HG03469 (cell line): Measurements from ENCODE around the gene WDR90.

Experiments used
- ATAC-seq: cut with Tn5 transposase; IDR thresholded peaks from one replicate; pipeline ENCODE4 v1.9.1; 2021; ENCODE audit warnings: mild to moderate bottlenecking, moderate library complexity, moderate number of reproducible peaks; ENCODE audit not compliant: unreplicated experiment

The WDR90 gene

DNA sequence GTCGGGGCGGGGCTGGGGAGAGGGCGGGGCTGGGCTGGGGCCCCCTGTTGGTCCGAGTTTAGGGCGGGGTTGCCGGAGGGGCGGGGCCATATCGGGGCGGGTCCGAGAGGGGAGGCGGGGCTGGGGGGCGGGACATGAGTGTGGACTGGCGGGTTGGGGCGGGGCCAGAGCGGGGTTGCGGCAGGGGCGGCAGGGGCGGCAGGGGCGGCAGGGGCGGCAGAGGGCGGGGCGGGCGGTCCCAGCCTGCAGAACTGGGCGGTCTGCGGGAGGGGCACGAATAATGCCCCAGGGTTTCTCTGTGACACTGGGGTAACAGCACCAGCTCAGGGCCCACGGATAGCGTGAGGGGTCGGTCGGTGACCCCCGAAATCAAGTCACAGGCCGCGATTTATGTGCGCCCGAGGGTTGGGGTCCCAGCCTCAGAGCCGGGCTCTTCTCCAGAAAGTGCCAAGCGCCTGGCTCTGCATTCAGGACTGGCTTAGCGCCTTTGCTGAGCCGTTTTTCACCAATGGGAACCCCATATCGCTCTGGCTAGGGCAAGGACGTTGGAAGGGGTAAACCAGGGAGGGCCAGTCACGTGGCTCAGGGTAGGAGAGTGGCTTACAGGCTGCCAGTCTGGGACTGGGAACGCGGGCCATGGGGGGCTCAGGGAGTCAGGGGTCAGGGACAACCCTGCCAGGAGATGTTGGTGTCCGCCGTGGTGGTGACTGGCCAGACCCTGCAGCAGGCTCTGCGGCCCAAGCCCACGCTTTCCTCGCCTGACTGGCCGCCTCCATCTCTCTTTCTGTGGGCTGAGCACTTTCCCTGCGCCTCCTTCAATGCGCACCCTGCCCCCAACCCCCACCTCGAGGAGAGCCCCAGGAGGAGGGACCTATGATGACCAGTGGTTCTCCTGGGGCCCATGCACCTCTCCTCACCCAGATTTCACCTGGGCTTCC lies 11.8 kb upstream of the WDR90 start:
- no peak for ATAC-seq

DNA sequence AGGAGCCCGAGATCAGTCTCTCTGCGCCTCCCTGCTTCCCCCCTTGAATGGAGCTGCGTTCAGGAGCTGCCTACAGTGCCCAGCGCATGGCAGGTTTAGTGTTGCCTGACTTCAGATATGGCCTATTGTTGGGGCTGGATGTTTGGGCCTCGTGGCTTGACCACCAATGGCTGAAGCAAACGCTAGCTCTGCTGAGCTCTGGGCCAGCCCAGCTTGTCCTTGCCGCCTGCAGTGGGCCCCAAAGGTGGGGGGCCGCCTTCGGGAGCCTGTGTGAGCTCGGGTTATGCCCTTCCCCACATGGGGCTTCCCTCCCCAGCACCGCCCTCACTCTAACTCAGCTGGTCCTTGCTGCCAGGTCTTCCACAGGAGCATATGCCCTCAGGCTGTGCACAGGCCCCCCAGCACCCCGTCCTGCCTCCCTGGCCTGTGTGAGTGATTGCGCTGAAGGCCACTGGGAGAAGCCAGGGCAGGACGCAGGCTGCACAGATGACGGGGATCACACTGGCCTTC lies 11.1 kb upstream of the WDR90 start:
- no peak for ATAC-seq

DNA sequence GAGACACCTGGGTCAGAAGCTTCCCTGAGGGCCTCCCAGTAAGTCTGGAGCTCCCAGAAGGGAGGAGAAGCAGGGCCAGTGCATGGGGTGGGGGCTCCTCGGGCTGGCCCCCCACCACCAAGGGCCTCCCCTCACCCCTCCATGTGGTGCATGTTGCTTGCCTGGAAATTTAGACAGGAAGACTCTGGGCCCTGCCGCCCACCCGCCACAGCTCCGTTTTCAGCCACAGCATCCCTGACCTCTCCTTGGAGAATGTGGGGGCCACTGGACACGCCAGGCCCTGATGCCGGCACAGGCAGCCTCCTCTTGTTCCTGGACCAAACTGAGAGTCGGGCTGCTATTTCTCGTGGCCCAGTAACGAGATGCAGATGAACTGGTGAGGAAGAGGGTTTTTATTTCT lies 10.3 kb upstream of the WDR90 start:
- ATAC-seq = no peak

DNA sequence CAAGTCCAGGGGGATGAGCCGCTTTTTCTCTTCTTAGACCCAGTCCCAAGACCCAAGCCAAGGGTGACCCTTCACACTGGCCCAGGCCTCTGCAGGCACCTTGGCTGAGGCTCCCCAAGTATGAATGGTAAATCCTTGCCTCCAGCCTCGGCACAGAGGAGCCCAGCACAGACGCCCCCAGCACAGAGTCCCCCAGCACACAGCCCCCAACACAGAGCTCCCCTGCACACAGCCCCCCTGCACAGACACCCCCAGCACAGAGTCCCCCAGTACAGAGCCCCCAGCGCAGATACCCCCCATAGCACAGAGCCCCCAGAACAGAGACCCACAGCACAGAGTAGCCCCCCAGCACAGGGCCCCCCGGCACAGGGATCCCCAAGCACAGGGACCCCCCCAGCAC lies 8.6 kb upstream of the WDR90 start:
- no peak for ATAC-seq

GRCh38 chr16:641326-642188 lies 7.6 kb upstream of the WDR90 start, which contains the start of gene MCRIP2:
Gene MCRIP2 (plus strand): TSS chr16:641828. CDS start chr16:641992, 164 bp downstream.
- ATAC-seq = peak; percentile 32

DNA sequence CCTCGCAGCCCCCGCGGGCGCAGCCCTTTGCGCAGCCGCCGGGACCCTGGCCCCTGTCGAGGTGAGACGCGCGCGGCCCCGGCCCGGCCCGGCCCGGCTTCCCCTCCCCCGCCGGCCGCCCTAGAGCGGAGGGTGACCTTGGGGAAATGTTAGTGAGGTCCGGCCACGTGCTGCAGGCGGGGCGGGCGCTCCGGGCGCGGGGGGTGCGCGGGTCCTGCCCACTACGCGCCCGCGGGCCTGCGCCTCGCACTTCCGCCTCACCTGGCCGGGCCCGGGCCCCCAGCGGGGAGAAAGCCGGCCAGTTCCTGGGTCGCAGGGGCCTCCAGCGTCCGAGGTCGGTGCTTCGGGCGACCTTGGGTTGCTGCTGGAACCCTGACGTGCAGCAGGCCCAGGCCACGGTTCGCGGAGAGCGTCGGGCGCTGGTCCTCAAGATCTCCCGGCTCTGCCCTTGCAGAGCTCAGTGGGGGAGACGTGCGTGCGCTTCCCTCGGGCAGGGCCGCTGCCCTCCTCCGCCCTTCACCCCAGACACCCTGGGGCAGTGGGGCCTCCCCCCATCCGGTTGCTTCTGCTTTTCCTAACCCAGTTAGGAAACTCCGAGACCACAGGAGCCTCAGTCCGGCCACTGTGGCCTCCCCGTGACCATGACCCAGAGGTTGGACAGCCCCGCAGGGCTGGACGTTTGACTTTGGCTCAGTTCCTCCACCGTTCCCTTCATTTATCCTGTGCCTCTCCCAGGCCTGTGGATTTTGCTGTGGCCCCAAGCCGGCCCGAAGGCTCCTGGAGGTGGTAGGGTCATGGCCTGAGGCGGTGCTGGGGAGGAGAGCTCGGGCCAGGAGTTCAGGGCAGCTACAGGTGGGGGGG lies 6.7 kb upstream of the WDR90 start:
- ATAC-seq = peak; percentile 22

GRCh38 chr16:643050-643368 lies 6.2 kb upstream of the WDR90 start:
- no peak for ATAC-seq

GRCh38 chr16:644556-644955 lies 4.6 kb upstream of the WDR90 start:
- no peak for ATAC-seq

DNA sequence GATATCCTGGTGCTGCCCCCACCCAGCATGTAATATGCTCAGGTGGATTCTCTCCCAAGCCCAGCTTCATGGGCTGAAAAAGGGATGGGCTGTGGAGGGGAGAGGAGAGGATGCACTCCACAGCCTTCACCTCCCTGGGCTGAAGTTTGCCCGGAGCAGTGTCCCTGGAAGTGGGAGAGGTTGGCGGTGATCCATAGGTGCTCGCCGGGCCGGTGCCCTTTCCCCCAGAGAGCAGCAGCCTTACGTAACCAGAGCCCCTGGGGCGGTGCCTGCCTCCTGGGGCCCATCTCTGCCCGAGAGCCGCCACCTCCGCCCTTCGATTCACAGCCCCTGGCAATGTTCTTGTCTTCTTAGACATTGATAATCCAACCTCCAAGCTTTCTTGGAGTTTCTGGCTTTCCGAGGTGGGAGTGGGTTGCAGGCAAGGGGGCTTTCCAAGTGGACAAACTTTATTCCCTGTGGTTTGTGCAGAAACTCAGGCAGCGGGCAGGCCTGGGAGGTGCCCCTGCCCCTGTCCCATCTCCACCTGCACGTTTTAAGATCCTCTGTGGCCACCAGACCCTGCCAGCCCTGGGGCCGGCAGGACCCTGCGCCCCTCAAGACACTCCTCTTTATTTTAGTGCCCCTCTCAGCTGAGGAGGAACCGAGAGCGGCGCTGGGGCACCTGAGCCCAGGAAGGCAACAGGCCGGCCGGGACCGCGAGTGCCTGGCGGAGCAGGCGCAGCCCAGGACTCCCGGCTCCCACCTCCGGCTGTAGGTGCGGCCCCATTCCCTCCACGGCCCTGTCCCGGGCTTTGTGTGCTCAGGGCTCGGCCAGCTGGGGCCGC lies 3.1 kb upstream of the WDR90 start:
- no peak for ATAC-seq

GRCh38 chr16:646679-647172 lies 2.4 kb upstream of the WDR90 start:
- ATAC-seq = no peak

DNA sequence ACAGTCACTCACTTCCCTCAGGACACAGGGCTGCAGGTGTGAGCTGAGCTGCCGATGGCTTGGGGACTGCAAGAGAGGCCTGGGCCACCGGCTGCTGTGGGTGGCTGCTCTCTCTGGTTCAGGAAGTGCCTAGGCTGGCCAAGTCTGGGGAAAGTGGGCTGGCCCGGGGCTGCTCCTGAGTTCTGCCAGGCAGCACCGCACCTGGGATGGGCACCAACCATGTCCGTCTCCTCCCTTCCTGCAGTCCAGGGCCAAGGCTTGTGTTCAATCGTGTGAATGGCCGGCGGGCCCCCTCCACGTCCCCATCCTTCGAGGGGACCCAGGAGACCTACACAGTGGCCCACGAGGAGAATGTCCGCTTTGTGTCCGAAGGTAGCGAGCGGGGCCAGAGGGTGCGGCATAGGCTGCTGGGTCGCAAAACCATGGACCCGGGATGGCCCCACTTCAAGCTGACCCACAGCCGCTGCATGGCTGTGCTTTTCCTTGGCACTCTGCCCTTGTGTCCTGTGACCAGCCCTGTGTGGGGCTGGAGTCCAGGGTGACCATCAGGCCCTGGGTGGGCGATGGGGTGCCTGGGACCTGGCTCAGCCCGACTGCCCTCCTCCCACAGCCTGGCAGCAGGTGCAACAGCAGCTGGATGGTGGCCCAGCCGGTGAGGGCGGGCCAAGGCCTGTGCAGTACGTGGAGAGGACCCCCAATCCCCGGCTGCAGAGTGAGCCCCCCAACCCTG lies 1.8 kb upstream of the WDR90 start:
- no peak for ATAC-seq

DNA sequence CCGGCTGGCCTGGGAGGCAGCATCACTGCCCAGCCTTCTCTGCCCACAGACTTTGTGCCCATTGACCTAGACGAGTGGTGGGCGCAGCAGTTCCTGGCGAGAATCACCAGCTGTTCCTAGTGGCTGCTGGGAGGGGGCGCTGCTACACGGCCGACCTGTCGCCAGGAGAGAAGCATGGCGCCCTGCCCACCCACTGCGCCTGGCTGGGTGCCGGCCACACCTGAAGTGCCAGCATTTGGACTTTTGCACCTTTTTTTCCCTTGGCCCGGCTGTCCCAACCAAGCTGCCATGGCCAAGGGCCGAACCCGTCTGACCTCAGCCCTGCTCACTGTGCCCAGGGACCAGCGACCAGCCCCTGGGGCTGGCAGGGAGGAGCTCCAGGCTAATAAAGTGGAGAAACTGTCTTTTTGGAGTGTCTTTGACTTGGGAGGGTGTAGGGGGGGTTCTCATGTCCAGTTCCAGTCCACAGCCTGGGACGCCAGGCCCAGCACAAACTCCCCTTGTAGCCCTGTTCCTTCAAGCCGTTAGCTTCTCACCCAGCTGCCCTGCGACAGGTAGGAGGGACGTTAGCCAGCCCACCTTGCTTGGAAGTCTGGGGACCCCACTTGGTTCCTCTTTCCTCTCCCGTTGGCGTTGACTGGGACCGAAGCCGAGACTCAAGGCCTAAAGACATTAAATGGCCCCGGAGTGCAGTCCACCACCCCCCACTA lies 939 bp upstream of the WDR90 start:
- ATAC-seq = no peak

DNA sequence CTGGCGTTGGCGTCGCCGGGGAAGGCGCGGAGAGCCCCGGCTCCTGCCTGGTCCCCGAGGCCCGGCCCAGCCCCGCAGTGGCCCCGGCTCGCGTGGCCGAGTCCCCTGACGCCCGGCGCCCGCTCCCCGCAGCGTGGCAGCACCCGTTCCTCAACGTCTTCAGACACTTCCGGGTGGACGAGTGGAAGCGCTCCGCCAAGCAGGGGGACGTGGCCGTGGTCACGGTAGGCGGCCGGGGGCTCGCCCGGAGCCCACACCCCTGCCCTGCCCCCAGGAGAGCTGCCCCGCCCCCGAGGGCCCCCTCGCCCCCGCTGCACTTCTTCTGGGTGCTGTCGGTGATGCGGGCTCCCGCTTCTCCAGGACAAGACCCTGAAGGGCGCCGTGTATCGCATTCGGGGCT lies 466 bp downstream of the WDR90 start:
- ATAC-seq = peak; percentile 1

GRCh38 chr16:651844-652243 lies 2.7 kb downstream of the WDR90 start:
- ATAC-seq = no peak

GRCh38 chr16:652454-653305 lies 3.5 kb downstream of the WDR90 start:
- ATAC-seq = no peak

DNA sequence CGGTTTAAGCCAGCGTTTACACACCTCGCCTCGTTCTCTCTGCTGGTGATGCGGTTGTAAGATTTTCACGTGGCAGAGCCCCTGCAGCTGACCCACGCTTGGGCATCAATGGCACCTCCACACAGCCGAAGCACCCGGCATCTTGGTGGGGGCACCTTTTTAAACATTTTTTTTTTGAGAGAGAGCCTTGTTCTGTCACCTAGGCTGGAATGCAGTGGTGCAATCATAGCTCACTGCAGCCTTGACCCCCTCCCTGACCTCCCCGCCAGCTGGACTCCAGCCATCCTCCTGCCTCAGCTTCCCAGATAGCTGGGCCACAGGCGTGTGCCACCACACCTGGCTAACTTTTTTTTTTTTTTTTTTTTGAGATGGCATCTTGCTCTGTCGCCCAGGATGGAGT lies 4.9 kb downstream of the WDR90 start:
- ATAC-seq = no peak

DNA sequence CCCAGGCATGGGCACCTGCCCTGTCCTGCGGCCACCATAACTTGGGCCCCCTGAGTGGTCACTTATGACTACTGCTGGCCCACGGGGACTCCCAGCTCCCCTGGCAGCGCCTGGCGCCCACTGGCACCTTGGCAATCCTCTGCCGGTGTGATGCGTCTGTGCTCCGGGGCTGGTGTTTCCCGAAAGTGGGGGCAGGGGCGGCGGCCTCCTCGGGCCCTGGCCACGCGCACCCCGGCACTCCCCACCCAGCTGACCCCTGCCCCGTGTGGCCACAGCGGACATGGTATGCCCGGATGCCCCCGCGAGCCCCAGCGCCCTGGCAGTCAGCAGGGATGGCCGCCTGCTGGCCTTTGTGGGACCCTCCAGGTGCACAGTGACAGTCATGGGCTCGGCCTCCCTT lies 8.3 kb downstream of the WDR90 start:
- no peak for ATAC-seq
